Skin of body (tissue), 2 donors: ENCODE data around the gene CHRNA5. TPM values are rescaled to one million over a fixed set of nuclear protein-coding genes. Genes with fewer than 3 reads are reported as not detected.
"Not testable (repeated sequence)": the region's sequence is repeated elsewhere in the genome, so short reads cannot be mapped to it uniquely, and the experiment has no call there.

Source experiments
- DNase-seq: peaks from one replicate; lab custom pipeline; 2025; lab: John Stamatoyannopoulos, UW
- total RNA-seq: library from RNA; depleted of rRNA; stranded (reverse); fragments of >200 nt; gene quantifications from one replicate; pipeline ENCODE4 v1.2.3, GENCODE V29; 2014

Gene CHRNA5
- total RNA-seq = 0.39 TPM

DNA sequence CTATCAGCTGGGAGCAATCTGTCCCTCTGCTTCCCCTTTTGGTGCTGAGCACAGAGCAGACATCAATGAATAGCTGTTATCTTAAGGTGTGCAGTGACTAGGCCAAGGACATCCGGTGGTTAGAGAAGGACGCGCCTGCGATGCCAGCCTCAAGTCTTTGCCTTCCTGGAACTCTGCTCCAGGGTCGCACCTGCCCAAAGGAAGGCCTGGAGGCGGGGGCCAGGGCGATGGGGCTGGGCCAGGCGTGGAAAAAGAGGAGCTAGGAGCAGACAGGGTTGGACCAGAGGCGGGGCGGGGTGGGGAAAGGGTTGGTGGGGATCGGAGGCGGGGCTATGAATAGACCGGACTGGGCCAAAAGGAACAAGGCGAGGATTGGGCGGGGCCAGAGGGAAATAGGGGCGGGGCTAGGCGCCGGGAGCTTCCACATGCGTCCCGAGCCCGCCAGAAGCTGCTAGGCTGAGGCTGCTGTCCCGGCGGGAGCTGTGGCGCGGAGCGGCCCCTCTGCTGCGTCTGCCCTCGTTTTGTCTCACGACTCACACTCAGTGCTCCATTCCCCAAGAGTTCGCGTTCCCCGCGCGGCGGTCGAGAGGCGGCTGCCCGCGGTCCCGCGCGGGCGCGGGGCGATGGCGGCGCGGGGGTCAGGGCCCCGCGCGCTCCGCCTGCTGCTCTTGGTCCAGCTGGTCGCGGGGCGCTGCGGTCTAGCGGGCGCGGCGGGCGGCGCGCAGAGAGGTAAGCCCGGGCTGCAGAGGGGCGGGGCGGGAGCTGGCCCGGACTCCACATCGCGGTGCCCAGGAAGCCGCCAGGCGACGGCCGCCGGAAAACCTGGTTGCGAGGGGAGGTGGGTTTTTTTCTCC lies at the start of gene CHRNA5:
Gene CHRNA5, plus strand, starts transcription at position 424 of the 854 bp plus-strand sequence. Its CDS starts 200 bp downstream, at position 624.
- DNase-seq = peak; percentile 28

DNA sequence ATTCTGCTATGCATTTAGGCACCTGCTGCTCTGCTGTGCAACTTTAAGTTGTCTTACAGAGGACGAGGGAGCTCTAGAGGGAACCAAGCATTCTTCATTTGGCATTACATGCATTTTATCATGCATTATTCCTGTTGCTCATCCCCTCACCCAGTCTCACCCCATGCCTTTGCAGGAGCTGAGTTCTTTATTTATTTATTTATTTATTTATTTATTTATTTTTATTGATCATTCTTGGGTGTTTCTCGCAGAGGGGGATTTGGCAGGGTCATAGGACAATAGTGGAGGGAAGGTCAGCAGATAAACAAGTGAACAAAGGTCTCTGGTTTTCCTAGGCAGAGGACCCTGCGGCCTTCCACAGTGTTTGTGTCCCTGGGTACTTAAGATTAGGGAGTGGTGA lies 45.3 kb upstream of the CHRNA5 start:
- not testable (repeated sequence) for DNase-seq

DNA sequence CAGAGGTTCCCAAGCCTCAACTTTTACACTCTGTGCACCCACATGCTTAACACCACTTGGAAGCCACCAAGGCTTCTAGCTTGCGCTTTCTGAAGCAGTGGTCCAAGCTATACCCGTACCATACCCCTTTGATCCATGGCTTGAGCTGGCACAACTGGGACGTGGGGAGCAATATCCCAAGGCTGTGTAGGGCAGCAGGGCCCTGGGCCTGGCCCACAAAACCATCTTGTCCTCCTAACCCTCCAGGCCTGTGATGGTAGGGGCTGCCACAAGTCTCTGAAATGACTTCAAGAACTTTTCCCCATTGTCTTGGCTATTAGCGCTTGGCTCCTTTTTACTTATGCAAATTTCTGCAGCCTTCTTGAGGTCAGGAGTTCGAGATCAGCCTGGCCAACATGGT lies 41.1 kb upstream of the CHRNA5 start:
- no peak for DNase-seq

DNA sequence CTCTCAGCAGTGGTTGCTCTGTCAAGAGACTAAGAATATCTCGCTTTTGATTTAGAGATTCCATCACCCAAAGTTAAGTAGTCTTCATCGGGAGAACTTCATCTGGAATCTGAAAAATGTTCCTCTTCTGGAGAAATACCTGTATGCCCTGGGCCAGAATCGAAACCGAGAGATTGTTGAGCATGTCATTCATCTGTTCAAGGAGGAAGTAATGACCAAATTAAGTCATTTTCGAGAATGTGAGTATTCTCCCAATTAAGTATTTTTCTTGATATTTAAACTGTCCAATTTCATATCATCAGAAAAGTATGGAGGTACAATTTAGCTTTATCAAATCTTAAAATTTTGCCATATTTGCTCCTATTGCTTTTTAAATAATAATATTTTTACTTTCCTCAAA lies 38.0 kb upstream of the CHRNA5 start:
- no peak for DNase-seq

DNA sequence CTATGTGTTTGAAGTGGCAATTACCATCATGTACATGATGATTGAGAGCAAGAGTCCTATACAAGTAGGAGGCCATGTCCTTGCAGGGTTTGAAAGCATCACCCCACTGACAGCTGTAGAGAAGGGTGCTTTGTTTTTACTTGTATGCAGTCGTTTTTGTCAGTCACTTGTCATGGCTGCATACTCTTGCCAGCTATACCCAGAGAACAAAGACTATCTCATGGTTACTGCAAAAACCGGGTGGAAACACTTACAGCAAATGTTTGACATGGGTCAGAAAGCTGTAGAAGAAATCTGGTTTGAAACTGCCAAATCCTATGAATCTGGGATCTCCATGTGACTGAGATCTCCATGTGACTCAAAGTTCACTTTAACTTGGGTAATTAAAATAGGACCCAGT lies 32.0 kb upstream of the CHRNA5 start:
- DNase-seq = no peak

DNA sequence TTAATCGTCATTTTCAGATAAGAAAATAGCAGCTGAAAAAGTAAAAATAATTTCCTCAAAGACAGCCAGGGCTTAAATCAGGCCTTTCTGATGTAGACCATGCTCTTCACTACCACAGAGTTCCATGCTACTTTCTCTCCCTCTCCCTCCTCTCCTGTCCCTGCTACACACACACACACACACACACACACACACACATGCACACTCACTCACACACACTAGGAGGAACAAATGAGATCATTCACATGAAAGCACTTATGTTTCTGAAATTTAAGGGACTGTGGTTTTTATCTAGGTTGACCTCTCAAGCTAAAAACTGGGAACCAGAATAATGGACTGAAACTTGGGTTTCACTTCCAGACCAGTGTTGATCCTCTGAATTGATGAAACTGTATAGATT lies 29.2 kb upstream of the CHRNA5 start:
- no peak for DNase-seq

DNA sequence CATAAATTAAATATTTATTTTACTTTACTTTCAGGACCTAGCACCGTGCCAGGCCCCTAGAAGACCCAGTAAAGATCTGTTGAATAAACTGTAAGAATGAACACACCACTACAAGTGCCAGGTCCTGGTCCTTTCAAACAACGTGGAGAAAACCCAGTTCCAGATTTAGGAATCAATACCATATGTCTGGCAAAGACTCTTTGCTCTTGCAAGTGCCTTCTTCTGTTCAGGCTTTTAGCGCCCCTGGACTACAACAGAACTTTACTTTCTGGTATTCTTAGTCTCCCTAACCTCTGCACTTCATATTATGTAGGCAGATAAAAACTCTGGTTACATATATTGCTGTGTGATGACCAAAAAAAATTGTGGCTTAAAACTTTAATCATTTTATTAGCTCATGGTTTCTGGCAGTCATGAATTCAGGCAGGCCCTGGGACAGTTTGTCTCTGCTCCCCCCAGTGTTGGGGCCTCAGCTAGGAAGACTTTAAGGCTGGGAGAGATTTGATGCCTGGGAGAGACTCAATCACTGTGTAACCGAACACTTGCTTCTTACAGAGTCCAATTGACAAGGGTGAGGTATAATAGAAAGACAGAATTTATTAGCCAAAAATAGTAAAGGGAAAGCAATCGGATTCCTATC lies 27.9 kb upstream of the CHRNA5 start:
- peak; percentile 69 for DNase-seq

DNA sequence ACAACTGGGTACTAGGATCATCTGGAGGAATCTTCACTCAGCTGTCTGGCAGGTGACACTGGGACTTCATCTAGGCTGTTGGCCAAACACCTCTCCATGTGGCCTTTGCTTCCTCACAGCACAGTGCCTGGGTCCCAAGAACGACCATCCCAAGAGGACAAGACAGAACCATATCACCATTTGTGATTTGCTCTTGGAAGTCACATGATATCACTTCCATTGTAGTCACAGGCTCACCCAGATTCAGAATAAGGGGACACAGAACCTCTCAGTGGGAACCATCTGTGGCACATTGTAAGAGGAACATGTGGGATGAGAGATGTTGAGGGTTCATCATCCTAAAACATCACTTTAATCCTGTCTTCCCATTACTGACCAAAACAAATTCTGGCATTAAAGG lies 27.0 kb upstream of the CHRNA5 start:
- no peak for DNase-seq

DNA sequence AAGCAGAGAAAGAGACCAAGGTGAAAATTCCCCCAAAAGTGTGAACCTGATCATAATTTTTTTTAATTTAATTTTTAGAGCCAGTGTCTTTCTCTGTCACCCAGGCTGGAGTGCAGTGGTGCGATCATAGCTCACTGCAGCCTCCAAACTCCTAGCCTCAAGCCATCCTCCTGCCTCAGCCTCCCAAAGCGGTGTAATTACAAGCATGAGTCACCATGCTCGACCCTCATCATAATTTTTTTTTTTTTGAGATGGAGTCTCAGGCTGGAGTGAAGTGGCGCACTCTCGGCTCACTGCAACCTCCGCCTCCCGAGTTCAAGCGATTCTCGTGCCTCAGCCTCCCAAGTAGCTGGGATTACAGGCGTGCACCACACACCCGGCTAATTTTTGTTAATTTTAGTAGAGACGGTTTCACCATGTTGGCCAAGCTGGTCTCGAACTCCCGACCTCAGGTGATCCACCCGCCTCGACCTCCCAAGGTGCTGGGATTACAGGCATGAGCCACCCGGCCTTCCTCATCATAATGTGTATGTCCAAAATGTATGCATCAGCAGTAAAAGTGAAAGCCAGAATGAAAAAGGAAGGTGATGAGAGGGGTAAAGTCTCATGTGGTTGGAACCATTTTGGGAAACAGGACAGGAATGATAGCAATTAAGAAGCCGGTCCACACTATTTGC lies 25.7 kb upstream of the CHRNA5 start:
- DNase-seq = not testable (repeated sequence)

DNA sequence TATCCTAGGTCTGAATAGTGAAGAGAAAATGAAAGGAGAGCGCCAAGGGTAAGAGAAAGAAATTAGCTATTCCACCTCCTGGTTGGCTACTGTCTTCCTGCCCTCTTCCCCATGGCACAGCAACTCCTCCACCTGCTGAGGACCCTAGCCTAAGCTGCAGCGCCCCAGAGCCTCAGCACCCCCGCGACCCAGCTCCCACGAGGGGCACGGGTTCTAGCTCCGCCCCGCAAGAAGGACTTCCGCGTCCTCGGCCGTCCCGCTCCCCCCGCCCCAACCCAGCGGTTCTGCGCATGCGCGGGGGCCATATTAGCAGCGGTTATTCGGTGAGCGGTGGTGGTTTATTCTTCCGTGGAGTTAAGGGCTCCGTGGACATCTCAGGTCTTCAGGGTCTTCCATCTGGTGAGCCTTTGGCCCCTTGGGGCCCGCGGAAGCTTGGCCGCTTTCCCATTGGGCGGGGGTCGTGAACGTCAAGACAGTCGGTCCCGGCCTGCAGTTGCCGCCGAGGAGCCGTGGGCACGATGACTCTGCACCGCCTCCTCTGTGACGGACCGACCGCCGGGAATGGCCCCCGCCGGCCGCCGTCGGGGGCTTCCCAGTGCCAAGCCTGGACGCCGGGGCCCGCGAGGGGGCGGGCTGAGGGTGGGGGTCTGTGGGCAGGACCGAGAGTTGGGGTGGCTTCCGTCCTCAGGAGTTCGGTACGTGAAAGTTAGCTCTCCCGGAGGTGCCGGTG lies 25.0 kb upstream of the CHRNA5 start, which contains the start of gene PSMA4:
Gene PSMA4, plus strand, starts transcription at position 304 of the 730 bp plus-strand sequence. CDS start 1,484 bp downstream, outside the sequence.
- DNase-seq = peak; percentile 95

DNA sequence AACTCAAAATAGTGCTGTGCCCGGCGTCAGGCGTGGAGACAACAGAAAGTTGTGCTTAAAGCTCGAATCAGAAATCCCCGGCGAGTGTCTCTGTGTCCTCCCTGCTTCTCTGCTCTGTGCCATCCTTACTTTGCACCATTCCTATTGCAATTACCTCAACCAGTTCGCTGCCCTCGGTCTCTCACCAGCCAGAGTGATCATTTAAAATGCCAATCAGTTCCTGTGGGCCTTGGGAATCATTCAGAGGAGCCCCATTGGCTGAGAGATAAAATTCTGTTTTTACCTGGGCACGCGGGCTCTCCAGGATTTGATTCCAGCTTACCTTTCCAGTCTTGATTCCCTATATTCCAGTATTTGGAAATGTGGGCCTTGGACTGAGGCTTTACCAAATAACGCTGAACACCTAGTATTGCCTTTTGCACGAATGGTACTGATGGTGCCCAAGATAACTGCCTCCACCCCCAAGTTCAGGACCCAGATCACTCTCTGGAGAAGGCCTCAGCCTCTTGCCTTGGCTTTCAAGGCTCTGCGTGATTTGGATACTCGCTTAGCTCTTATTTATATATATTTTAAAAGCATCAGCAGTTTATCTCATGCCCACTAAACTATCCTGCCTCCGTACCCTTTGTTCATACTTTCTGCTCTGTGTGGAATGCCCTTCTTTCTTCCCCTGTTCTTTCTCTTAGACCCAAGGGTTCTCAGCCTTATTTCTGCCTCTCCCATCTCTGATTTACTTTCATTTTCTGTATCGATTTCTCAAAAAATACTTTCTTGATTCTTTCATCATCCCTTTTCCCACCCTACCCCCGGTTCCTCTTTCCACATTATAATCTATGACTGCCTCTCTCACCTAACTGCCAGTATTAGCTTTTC lies 24.2 kb upstream of the CHRNA5 start:
- DNase-seq = no peak

DNA sequence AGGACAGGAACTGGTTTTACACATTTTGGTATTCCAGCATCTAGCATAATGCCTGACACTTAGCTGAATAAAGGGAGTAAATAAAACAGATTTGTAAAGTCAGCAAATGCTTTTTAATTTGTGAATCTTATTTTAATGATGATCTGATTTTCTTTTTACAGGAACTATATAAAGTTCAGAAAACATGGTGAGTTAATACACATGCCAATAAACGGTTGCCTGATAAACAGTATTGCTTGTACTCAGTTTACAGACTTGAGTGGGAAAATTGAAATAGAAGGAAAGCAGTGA lies 23.6 kb upstream of the CHRNA5 start:
- DNase-seq = no peak

DNA sequence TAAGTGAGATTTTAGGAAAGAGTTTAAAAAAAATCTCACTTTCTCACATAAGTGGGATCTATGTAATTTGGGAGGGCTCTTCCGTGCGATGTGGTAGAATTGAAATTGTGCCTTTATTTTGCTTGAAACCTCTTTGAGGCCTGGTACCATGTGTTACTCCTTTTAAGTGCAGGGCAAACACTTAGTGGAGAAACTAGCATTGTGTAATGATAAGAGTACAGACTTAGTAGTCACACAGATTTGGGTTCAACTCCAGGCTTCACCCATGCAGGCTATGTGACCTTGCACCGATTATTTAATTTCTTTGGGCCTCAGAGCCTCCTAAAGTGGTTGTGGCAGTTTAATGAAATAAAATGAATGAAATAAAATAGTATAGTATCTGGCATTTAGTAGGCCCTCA lies 22.7 kb upstream of the CHRNA5 start:
- no peak for DNase-seq

DNA sequence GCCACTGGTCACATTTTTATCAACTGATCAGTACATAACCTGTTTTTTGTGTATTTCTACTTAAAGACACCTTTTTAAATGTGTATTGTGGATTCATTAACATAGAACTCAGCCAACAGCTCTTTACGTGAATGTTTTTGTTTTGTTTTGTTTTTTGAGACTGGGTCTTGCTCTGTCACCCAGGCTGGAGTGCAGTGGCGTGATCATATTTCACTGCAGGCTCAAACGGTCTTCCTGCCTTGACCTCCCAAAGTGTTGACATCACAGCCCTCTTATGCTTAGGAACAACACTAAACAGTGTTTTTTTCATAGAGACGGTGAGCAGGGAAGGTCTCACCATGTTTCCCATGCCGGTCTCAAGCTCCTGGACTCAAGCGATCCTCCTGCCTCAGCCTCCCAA lies 15.1 kb upstream of the CHRNA5 start:
- DNase-seq = no peak

DNA sequence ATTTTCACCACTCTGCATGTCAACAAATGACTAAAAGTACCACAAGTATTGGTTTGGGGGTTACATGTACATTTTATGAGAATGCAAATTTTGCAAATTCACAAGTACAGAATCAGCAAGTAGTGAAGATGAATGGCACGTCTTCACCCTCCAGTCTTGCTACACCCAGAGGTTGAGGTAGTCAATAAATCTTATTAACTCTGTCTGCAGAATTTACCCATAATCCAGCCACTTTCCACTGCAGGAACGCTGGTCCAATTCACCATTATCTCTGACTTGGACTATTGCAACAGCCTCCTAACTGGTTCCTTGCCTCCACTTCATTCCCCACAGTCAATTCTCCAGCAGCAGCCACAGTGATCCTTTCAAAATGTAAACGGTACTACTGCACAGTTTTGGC lies 14.5 kb upstream of the CHRNA5 start:
- no peak for DNase-seq

DNA sequence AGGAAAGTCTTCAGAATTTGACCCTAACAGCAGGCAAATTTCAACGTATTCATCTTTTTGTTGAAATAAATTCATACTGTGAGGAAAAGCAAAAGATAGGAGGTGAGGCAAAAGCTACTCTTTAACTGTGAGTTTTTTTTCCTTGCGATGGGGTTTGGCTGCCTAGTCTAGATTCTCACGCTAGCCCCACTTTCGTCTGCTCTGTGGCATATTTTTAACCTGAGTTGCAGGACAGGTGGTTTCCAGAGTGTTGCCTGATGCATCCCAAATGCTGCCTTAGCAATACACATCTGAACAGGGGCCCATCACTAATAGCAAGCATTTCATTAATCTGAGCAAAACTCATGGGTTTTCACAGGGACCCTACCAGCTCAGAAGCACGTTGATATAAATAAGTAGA lies 13.4 kb upstream of the CHRNA5 start:
- DNase-seq = no peak

DNA sequence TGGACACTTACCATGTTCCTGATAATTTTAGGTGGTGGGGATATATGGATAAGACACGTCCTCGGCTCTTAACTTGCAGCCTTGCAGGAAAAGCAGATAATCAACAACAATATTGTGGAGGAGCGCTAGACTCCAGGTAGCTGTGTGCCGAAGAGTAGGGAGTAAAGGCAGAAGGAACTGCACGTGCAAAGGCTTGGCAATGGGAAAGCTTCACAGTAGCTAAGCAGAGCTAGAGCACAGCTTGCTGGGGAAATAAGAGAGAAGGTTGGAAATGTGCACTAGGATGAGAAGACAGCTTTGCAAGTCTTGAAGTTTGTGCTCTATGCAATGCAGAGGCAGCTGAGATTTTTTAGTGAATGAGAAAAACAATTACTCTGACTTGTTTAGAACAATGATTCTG lies 12.7 kb upstream of the CHRNA5 start:
- no peak for DNase-seq

DNA sequence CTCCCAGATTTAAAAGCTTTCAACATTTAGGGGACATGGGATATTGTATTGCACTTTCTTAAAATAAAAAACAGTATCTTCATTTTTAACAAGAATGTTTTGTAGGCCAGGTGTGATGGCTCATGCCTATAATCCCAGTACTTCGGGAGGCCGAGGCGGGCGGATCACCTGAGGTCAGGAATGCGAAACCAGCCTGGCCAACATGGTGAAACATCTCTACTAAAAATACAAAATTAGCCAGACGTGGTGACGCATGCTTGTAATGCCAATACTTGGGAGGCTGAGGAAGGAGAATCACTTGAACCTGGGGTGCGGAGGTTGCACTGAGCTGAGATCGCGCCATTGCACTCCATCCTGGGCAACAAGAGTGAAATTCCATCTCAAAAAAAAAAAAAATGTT lies 5.1 kb upstream of the CHRNA5 start:
- not testable (repeated sequence) for DNase-seq

DNA sequence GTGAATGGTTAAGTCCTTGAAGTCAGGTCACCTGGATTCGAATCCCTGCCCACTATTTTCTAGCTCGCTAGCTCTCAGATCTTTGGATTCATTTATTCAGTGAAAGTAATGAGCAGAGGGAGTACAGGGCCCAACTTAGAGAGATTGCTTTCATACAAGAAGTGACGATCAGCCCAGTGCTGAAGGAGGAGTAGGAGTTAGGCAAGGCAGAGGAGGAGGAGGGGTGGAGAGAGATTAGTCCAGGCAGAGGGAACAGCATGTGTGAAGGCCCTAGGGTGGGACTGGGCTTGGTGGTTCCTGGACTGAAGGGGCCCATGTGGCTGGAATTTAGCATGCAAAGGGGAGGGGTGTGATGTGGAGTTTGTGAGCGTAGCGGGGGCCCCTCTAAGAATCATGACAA lies 3.8 kb upstream of the CHRNA5 start:
- no peak for DNase-seq

DNA sequence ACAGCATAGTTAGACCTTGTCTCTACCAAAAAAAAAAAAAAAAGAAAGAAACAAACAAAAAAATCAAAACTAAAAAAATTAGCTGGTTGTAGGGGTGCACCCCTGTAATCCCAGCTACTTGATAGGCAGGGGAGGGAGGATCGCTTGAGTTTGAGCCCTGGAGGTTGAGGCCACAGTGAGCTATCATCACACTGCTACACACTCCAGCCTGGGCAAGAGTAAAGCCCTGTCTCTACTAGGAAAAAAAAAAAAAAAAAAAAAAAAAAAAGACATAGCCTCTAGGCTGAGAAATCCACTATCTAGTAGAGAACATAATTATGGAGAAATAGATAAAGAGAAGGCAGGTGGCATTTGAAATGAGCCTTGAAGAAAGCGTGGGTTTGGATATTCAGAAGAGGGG lies 2.2 kb upstream of the CHRNA5 start:
- no peak for DNase-seq

DNA sequence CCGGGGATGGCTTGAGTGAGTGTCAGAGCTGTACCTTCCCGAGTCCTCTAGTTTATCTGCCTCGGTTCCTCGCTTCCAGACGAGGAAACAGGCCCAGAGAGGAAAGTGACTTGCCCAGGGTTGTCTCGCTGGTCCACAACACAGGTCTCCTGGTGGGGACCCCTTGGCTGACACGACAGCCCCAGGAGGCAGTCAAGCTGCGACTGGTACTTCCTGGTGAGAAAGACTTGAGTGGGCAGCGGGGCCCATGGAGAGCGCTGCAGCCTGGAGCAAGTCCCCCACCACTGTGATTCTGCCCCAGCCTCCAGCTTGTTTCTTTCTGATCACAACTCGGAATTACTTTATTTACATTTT lies 600 bp upstream of the CHRNA5 start:
- DNase-seq = no peak
